Stimulated activated CD8-positive, alpha-beta memory T cell treated with anti-CD3 and anti-CD28 coated beads, Interleukin-12 subunit alpha, Interleukin-12 subunit beta, amount 100 ng/mL, for 1 hour (primary cell): Measurements from ENCODE around the gene DQX1.

Experiments
- DNase-seq: peaks from one replicate; pipeline ENCODE4 v3.0.0-alpha.2; 2020; ENCODE audit warnings: low read depth

DQX1 gene

DNA sequence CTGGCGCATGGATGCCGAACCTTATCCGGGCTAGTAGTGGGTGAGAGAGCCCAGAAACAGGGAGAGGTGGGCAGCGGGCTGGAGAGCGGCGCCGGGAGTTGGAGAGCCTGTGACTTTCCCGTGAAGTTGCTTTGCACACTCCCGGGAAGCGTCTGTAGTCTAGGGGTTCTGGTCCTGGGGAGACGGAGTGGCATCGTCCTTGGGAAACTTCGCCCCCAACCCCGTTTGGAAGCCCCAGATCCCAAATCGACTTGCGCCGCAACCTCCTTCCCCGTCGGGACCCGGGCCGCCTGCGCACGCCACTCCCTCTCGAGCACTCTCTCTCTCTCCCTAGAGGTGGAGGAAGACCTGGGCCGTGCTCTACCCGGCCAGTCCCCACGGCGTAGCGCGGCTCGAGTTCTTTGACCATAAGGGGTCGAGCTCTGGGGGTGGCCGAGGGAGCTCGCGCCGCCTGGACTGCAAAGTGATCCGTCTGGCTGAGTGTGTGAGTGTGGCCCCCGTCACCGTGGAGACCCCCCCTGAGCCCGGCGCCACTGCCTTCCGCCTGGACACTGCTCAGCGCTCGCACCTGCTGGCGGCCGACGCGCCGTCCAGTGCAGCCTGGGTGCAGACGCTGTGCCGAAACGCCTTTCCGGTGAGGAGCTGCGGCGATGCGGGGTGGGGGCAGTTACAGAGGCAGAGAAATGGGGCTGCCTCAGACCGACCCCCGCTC is 28.9 kb upstream of the DQX1 start:
- peak; percentile 20 for DNase-seq

GRCh38 chr2:74553892-74554819 is 28.1 kb upstream of the DQX1 start, which contains the start of the genes DOK1 and LOXL3:
TSS of gene DOK1 (plus strand) at chr2:74554720. CDS start at chr2:74554755, 35 bp downstream.
TSS of gene LOXL3 (minus strand) at chr2:74553942. CDS start at chr2:74552634, 1,308 bp downstream.
- DNase-seq, result peak; percentile 69

DNA sequence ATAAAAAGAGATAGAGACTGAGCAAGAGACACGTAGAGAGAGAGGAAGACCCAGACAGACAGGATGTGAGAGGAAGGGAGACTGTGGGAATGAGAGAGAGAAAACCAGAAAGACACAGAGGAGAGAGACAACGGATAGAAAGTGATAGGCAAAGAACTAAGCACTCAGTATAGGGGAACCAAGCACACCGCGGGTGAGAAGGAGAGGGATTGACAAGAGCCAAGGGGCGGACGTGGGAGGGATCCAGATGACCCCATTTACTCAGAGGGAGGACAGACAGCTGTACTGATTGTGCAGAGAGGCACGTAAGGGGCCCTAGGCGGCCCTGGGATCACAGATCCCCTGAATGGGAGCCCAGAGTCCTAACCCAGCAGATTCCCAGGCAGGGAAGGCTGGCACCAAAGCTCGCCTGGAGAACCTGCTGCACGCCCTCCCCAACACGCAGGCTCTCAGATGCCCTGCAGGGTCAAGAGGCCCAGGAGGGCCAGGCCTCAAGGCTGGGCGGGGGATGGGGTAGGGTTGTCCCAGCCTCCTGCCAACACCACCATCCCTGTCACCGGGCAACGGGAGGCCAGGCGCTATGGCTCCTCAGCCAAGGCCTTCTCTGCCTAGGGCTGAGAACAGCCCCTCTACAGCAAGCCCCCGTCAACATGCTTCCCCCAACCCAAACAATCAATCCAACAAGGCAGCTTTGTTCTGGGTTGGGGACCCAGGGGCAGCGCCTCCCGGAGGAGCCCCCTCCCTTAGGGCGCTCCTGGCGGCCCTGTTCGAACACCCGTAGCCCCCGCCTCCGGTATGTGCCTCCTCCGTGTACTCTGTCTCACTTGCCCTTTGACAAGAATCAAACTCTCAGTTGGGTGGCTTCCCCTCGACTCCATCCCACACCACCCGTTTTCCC is 27.1 kb upstream of the DQX1 start:
- no peak for DNase-seq

DNA sequence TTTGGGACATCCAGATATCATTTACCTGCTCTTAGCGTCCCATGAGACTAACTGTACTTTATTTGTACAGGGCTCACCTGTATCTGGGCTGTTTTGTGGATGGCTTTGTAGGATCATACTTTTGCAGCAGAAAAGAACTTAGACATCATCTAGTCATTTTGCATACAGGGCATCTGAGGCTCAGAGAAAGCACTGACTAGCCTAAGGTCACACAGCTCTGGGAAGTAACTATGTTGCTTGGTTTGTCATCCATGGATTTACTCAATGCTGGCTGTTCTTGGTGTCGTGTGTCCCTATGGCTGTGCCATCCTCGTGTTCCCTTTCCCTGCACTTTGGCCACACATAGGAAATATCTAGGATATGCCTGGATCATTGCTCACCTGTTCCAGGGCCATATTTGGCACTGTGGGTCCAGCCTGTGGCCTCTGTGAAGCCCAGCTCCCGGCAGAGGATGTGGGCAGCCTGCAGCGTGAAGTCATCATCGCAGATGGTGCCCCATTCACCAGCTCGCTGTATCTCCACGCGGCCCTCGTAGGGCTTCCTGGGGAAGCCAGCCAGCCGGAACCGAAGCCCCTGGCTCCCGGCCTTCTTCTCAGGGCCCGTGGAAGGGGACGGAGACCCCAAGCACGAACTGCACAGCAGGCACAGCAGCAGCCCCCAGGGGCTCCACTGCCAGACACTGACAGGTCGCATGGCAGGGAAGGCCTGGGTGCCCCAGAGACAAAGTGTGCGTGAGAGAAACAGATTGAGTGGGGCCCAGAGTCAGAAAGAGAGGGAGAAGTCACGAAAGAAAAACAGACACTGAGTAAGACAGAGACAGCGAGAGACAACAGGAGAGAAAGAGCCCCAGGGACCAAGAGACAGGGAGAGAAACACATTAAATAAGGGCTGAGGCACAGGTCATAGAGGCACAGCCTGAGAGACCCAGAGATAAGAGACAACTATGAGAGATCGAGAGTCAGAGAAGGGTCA is 26.2 kb upstream of the DQX1 start:
- DNase-seq, result no peak

DNA sequence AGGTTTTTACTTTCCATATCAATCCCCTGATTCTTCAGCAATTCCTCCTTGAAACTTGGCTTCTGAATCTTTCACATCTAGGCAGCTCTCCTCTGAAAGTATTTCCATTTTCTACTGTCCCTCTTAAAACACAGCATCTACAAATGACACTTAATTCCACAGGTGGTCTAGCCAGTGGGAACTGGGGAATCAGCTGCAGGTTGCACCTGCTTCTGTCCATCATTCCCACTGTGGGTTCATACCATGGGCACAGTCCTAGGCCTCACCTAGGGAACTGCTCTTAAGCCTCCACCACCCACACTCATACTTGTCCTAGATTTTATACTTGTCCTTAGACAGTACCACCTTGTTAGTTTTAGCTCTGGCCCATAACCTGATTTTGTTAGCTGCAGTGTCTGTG is 25.5 kb upstream of the DQX1 start:
- DNase-seq, result no peak

DNA sequence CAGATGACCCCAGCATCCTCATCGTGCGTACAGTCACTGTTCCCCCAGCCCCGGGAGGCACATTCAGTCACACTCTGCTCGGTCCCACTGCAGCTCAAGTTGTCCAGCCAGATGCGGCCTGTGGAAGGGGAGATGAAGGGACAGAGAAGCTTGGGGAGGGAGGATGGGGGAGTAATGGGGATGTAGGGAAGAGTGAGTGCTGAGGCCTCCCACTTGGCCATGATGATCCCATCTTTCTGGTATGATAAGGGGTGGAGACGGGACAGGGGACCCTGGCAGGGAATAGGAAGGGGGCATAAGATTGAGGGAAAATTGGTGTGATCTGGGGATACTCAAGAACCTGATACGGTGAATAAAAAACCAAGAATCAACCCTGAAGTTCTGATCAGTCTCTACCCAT is 24.2 kb upstream of the DQX1 start:
- no peak for DNase-seq

DNA sequence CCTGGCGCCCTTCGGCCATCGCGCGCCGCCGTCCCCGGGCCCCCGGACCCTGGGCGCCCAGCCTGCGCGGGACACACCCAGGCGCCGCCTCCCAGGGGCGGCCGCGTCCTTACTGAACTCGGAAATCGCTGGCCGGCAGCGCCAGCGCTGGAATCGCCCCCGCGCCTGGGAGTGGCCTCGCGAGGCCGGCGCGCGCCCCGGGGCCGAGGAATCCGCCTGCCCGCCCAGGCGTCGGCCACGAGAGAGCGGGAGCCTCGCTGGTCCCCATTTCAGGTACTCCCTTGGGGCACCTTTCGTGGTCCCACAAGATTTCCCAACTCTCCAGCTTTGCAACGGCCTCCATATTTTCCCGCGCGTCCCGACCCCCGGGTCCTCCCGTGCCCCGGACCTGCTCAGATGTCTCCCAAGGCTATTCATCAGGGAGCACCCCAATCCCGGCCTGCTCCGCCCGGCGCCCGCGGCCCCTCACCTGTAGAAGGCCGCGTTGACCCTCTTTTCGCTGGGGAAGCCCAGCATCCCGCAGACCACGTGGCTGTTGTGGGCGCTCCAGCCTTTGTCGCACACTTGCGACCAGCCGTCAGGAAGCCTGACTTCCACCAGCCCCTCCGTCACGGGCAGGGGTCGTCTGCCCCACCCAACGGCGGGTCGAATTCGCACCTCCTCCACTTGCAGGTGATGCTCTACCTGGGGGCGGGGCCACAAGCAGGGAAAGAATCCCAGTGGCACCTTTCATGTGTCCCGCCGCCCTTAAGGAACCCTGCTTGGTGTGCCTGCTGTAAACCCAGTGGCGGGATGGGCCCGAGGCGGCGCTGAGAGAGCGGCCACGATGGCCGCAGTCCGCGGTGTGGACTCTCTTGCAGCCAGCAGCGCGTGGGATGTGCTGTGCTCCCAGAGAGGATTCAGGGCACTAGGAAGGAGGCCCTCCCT is 23.1 kb upstream of the DQX1 start:
- no peak for DNase-seq

DNA sequence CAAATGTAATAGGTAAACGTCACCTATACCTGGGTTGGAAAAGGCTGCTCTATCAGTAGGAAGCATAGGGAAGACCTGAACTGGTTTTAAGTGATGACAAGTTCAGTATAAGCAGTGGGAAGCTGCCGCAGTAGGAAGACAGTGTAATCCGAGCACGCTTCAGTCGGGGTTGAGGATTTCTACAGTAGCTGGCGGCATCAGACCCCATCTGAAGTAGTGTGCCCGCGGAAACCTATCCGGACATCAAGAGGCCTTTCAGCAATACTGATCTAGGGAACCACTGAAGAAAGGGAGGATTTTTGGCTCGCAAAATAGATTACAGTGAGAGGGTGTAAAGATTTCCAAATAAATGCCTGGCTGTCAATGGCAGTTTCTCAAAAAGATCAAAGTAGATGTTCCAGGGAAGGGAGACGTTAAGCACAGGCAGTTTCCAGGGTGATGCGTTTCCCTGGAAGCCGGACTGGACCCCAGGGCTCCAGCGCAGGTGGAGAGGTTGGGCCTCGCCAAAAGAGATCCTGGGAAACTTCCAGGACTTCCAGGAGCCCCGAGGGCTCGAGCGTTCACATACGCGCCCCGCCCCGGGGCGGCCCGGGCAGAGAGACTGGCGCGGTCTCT is 22.4 kb upstream of the DQX1 start:
- no peak for DNase-seq

GRCh38 chr2:74546004-74546403 is 20.0 kb upstream of the DQX1 start:
- no peak for DNase-seq

DNA sequence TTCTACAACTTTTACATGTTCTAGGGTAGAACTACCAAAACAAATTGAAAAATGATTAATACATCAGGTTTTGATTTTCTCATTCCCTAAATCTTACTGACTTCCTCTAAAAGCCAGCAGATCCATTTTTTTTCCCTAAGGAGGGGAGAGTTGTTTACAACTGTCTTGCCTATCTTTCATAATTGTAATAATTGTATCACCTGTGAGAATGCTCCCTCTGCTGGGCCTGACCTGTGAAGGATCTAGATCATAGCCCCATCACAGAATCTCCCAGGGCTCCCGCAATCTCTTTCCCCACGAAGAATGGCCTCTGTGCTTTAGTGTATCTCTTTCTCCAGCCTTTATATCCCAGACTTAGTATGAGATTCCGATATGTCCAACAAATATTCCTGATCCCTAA is 18.6 kb upstream of the DQX1 start:
- DNase-seq, result no peak

DNA sequence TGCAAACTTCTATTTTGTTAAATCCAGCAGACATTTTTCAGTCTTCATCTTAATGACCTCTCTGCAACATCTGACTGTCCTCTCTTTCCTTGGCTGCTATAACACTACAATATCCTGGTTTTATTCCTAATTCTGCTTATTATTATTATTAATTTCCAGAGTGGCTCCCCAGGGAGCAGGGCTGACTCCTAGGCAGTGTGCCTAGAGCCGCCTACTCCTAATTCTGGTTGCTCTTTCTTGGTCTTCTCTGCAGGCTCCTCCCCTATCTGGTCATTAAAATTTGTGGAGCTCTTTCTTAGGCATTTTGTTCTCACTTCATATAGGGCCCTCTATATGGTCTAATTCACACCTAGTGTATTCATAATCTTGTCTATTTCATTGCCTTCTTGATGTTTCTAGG is 16.9 kb upstream of the DQX1 start:
- DNase-seq, result no peak

GRCh38 chr2:74540291-74540690 is 14.3 kb upstream of the DQX1 start:
- DNase-seq, result no peak

DNA sequence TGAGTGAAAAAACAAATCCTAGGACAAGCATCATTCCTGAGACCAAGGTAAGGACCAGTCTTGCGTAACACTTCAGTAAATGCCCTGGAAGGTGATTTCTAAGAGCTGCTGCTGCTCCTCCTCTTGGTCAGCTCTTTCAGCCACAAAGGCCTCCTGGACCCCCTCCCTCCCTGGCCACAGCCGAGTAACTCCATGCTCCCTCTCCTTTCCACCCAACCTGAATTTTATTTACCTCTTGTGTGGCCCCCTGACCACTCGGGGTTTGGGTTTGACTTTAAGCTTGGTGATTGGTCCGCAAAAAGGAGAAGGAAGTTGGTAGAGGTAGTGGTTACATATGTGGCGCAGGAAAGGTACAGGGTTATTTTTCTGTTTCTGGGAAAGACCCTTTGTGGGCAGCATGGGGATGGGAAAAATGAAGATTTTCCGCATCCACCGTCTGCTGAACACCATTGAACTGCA is 12.9 kb upstream of the DQX1 start:
- DNase-seq, result no peak

GRCh38 chr2:74537140-74537539 is 11.1 kb upstream of the DQX1 start:
- DNase-seq, result no peak

DNA sequence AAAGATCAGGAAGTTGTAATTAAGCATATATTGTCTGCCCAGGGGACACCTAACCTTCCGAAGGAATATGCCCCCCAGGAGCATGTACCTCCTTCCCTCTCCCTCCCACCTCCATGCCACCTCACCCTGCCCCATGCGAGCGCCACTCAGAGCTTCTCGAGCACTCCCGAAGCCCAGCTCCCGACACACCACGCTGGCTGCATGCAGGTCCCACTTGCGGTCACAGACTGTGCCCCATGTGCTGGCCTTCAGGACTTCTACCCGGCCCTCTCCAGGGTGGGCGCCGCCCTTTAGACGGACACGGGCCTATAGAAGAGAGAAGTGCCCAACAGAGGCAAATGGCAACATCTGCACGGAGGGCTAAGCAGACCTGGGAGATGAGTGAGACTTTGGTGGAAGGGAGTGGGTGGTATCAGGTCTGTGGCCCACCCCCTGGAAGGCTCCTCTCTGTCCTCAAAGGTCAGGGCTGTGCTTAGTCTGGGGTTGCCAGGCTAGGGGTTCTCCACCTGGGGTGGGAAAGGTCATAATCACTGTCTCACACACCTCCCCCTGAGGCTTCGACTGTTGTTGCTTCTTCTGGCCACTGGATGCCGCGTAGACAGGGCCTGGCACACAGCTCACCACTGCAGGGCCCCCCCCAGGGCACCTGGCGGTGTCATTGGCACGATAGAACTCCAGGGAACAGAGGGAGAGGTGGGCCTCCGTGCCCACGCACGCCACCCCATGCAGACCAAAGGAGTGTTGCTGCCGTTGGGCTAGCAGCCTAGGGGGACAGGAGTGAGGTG is 10.3 kb upstream of the DQX1 start:
- DNase-seq, result no peak

DNA sequence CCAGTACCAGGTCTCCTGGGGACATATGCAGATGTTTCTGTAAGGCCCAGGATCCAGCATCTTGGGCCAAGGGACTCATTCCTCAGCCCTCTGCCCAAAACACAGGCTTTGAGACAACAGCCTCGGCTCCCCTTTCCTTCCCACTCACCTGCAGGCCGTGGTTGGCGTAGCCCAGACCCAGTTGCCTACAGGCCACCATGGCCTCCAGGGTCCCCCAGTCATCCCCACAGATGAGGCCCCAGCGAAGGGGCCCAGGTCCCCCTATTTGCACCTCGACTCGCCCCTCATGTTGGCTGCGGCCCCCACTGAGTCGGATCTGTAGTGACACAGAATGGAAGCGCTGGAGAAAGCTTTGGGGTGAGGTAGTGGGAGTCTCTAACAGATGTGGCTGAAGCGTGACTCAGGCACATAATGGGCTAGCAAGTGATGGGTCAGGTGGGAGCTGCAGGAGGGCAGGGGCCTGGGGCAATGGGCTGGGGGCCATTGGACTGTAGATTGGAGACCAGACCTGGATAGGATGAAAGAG is 9.5 kb upstream of the DQX1 start:
- no peak for DNase-seq

GRCh38 chr2:74534411-74534810 is 8.4 kb upstream of the DQX1 start:
- DNase-seq, result no peak

DNA sequence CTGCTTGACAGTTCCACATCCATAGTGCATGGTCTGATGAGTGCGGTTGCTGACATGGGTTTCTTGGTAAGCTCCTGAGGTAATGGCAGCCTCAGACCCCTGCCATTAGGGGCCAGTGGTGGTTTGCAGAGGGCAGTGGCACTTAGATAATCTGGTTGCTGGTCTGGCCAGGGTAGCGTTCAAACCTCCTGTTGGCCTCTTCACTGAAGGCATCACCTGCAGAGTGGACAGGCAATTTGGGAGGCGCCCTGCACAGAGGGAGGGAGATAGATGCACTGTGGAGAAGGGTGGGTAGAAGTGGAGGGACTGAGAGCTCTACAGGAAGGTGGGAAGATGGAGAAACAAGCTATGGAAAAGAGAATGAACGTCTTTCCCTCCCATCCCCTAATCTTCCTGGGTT is 7.4 kb upstream of the DQX1 start:
- DNase-seq, result no peak
